ENCODE data around the gene IQSEC1. TPM values are rescaled to one million over a fixed set of nuclear protein-coding genes. Genes with fewer than 3 reads are reported as not detected.

IQSEC1 gene
- total and polyA plus RNA-seq, 8 donors: 24.9 to 57.0 (median 34.2) TPM

DNA sequence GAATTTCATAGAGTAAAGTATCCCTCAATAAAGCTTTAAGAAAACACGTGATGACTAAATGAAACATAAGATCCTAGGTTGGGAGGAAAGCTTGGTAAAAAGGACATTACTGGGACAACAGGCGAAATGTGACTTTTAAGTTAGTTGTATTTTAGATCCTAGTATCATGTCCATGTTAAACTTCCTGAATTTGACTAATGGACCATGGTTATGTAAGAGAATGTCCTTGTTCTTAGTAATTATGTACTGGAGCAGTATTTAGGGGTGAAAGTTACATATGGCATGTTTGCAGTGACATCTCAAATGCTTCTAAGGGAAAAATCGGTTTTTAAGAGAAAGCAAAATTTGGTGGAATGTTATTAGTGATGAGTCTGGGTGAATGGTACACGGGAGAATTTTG, 69.6 kb downstream of the IQSEC1 start:
- Histone ChIP-seq H3K27me3 (no peaks in the 10 kb centered on the region), H3K9me3 (no peaks in the 10 kb centered on the region), H3K36me3 (peaks cover 0 to 3% of the 10 kb centered on the region in 2 donors), H3K27ac (peak overlapping the region in 1 of 2 donors; percentile 38), H3K4me1 (peaks cover 0 to 97% of the 10 kb centered on the region in 2 donors), H3K4me3 (no peak overlapping the region)
- TF ChIP-seq, protein P1, sequence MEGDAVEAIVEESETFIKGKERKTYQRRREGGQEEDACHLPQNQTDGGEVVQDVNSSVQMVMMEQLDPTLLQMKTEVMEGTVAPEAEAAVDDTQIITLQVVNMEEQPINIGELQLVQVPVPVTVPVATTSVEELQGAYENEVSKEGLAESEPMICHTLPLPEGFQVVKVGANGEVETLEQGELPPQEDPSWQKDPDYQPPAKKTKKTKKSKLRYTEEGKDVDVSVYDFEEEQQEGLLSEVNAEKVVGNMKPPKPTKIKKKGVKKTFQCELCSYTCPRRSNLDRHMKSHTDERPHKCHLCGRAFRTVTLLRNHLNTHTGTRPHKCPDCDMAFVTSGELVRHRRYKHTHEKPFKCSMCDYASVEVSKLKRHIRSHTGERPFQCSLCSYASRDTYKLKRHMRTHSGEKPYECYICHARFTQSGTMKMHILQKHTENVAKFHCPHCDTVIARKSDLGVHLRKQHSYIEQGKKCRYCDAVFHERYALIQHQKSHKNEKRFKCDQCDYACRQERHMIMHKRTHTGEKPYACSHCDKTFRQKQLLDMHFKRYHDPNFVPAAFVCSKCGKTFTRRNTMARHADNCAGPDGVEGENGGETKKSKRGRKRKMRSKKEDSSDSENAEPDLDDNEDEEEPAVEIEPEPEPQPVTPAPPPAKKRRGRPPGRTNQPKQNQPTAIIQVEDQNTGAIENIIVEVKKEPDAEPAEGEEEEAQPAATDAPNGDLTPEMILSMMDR (IDR thresholded peaks at IDR 0.05): no peak
- ATAC-seq: no peak
- intact Hi-C loops (cut with DNase I): no loop called here
- no peak for DNase-seq

DNA sequence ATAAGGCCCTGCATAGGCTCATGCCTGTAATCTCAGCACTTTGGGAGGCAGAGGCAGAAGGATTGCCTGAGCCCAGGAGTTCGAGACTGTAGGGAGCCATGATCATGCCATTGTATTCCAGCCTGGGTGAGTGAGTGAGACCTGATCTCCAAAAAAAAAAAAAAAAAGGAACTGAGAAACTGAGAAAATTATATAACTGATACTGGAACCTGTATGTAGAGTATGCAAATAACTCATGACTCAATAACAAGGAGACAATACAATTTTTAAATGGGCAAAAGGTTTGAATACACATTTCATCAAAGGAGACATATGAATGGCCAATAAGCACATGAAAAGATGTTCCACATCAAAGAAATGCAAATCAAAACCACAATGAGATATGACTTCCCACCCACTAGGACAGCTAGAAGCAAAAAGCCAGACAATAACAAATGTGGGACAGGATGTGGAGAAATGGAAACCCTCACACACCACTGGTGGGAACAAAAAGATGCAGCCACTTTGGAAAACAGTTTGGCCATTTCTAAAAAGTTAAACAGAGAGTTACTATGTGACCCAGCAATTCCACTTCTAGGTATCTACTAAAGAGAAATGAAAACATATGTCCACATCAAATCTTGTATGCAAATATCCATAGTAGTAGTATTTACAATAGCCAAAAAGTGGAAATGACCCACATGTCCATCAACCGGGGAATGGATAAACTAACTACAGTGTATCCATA, 70.7 kb downstream of the IQSEC1 start:
- TF ChIP-seq, protein P1 (IDR thresholded peaks at IDR 0.05): no peak
- Histone ChIP-seq H3K36me3 (peaks cover 0 to 3% of the 10 kb centered on the region in 2 donors), H3K27me3 (no peaks in the 10 kb centered on the region), H3K4me1 (peaks cover 0 to 94% of the 10 kb centered on the region in 2 donors), H3K9me3 (no peaks in the 10 kb centered on the region), H3K27ac (peak overlapping the region in 1 of 2 donors; percentile 38), H3K4me3 (no peak overlapping the region)
- DNase-seq (no peak), ATAC-seq (no peak)
- intact Hi-C loops (cut with DNase I): no loop called here

DNA sequence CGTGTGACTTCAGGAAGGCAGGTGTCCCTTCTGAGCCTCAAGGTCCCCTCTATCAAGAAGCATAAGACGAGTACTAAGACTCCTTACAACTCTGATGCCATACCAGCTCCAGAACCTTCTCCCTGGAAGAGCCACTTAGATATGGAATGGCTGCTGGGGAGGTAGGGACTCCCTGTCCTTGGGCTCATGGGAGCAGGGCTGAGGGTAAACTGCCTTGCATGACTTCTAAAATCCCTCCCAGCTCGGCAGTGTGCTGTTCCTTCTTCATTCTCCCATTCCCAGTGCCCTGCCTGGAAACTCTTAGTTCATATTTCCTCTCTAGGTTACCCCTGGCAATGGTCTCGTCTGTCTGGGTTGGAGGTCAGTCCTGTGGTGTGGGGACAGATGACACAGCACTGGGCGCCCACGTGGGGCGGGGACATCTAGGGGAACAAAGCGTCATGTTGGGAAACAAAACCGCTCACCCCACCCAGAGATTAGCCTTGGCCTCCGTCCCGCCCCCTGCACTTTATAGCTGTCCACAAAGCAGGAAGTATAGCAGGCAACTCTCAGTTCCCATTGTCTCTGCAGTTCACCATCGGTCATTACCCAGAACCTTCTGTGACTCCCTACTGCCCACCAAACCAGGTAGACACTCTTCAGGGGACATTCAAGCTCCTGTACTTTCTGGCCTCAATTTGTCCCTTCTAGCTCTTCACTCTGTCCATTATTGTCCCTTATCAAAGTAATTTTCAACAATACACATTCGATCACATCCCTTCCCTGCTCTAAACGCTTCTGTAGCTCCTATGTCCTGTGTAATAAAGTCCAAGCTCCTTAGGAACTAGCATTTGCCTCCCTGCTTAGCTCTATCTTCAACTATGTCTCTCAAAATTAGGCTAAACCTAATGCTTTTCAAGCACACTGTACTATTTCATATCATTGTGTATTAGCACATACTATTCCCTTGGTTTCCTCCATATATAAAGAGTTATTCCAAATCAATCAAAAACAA, 73.8 kb downstream of the IQSEC1 start:
- ATAC-seq (peak; percentile 60), DNase-seq (peak in 2 of 4 donors; percentile 95 to 96)
- no peak overlapping the region for H3K4me3 ChIP-seq
- intact Hi-C loops (cut with DNase I): no loop called here
- TF ChIP-seq, protein P1 (IDR thresholded peaks at IDR 0.05): no peak
- peaks cover 0 to 86% of the 10 kb centered on the region in 2 donors for H3K4me1 ChIP-seq
- H3K9me3 ChIP-seq: no peaks in the 10 kb centered on the region
- H3K27ac ChIP-seq: peak overlapping the region; percentile 61 to 92
- peaks cover 0 to 3% of the 10 kb centered on the region in 2 donors for H3K36me3 ChIP-seq
- H3K27me3 ChIP-seq: no peaks in the 10 kb centered on the region

DNA sequence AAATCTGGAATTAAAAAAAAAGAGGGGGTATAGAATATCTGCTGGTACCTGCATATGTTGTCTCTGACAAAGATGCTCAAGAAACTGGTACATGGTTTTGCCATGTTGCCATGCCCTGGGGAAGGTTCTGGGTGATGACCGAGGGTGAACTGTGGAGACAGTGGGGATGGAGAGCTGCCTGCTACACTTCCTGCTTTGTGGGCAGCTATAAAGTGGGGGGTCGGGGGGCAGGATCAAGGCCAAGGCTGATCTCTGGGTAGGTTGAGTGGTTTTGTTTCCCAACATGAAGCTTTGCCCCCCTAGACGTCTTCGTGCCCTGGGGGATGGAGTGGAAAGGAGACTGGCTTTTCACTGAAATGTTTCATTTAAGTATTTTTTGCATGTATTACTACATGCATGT, 74.6 kb downstream of the IQSEC1 start:
- no peaks in the 10 kb centered on the region for H3K9me3 ChIP-seq
- no peak for DNase-seq
- no peaks in the 10 kb centered on the region for H3K27me3 ChIP-seq
- peak overlapping the region; percentile 61 to 92 for H3K27ac ChIP-seq
- H3K36me3 ChIP-seq: peaks cover 0 to 3% of the 10 kb centered on the region in 2 donors
- no peak for ATAC-seq
- TF ChIP-seq, protein P1 (IDR thresholded peaks at IDR 0.05): no peak
- peaks cover 0 to 78% of the 10 kb centered on the region in 2 donors for H3K4me1 ChIP-seq
- intact Hi-C loops (cut with DNase I): no loop called here
- no peak overlapping the region for H3K4me3 ChIP-seq

DNA sequence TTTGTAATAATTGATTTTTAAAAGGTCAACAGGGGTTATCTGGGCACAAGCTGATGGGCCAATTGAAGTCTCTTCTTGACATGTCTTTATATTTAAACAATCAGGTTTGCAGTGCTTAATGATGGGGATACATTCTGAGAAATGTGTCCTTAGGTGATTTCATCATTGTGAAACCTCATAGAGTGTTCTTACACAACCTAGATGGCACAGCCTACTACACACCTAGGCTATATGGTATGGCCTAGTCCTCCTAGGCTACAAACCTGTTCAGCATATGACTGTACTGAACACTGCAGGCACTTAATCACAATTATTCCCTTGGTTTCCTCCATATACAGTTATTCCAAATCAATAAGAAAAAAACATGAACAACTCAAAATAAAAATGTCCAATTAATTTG, 75.8 kb downstream of the IQSEC1 start:
- TF ChIP-seq, protein P1 (IDR thresholded peaks at IDR 0.05): no peak
- intact Hi-C loops (cut with DNase I): no loop called here
- Histone ChIP-seq H3K27ac (no peak overlapping the region), H3K4me3 (no peak overlapping the region), H3K9me3 (no peaks in the 10 kb centered on the region), H3K36me3 (peaks cover 0 to 3% of the 10 kb centered on the region in 2 donors), H3K4me1 (peaks cover 0 to 78% of the 10 kb centered on the region in 2 donors), H3K27me3 (peaks cover 0 to 5% of the 10 kb centered on the region in 2 donors)
- DNase-seq (no peak), ATAC-seq (no peak)
